Stimulated activated CD4-positive, alpha-beta T cell treated with anti-CD3 and anti-CD28 coated beads, TNF-alpha, amount 100 ng/mL, for 24 hours (primary cell): ENCODE results near the gene ERC2.

ENCODE experiments used
- DNase-seq, 3 experiments: peaks; one replicate each; pipeline ENCODE4 v3.0.0-alpha.2; 2020; ENCODE audit warnings: low read depth in 3 of 3

The ERC2 gene

GRCh38 chr3:55477306-55478303 lies 990.7 kb downstream of the ERC2 start:
- no peak for DNase-seq

GRCh38 chr3:55476515-55476914 lies 991.8 kb downstream of the ERC2 start:
- no peak for DNase-seq

- no peak for DNase-seq
Measured at GRCh38 chr3:55474213-55474632, 994.0 kb downstream of the ERC2 start.

- no peak for DNase-seq
Measured at GRCh38 chr3:55473788-55474187, 994.5 kb downstream of the ERC2 start.

GRCh38 chr3:55471522-55472280 lies 996.6 kb downstream of the ERC2 start:
- no peak for DNase-seq

GRCh38 chr3:55471084-55471483 lies 997.2 kb downstream of the ERC2 start:
- no peak for DNase-seq

DNA sequence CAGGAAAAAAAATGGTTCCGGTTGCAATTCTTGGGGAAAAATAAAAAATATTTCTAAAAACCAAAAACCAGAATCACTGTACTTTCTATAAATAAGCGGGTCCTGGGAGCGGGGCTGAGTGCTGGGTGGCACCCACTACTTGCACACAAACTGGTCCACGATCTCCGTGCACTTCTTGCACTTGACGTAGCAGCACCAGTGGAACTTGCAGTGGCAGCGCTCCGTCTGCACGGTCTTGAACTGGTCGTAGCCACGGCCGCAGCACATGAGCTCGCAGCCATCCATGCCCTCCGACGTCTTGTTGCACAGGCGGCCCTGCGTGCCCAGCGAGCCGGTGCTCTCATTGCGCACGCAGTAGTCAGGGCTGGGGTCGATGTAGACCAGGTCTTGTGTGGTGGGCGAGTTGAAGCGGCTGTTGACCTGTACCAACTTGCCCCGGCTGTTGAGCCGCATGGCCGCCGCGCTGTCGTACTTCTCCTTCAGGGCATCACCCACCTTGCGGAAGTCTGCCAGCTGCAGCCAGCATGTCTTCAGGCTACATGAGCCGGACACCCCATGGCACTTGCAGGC lies 998.2 kb downstream of the ERC2 start:
- no peak for DNase-seq

DNA sequence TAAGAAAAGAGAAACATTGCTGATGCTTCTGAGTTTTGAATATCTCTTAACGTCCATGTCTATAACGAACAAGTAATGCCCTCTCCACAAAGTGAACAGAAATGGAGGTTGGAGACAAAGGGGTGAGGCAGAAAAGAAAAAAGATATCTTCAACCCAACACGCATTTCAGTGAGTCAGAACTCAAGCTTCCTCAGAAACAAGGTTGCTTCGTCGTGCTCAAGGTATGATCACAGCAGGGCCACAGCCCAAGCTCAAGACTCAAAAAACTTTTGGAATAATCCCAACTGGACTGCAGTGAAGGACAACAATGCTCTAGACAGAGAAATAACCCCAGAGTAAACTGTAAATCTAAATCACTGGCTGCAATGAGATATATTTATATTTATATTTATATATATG lies 1000.0 kb downstream of the ERC2 start:
- no peak for DNase-seq

DNA sequence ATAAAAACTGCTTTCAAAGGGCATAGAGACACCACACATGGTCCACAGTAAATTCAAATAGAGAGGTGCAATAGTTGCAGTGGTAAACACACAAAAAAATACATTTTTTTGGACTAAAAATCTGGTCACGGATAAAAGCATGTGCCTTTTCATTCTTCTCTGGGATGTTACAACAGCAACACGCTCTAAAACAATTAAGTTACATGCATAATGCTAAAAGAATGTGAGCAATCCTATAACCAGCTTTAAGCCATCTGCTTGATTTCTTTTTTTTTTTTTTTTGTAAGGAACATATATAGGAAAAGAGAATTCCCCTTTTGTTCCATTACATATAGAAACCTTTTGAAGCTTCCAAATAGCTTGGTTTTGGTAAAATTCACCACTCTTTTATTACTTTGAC lies 1001.2 kb downstream of the ERC2 start:
- DNase-seq, result no peak

DNA sequence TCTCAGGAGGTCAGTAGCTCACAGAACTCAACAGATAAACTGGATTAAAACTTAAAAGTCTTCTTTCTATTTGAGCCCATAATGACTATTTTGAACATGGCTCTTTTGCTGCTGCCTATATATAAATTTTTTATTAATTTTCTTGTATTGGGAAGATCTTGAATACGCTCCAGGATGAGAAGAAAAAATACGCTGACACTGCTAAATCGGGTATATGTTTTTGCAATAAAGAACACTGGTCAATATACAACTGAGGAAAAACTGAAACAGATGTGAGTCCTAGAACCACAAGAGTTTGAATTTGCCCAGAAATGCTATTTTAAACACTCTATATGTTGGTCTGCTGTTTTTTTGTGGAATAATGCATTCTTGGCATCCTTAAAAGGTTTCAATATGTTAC lies 1001.7 kb downstream of the ERC2 start:
- DNase-seq, result no peak

- no peak for DNase-seq
Measured at GRCh38 chr3:55461896-55462295, 1006.4 kb downstream of the ERC2 start.

DNA sequence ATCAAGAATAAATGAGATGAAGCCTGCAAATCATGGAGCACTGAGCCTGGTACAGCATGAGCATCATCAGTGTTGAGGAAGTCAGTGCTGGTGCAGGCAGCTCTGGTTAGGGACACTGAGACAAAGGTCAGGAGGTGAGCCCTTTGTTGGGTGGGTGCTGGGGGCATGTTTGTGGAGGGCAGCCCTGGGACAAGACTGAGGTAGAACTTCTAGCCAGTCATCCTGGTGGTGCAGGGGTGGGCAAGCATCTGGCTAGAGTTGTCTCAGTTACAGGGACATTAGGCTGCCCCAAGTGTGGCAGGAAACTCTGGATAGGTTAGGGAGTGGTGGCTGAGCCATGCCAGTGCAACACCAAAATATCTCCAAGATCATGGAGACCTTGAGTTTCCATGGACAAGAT lies 1008.4 kb downstream of the ERC2 start:
- DNase-seq, result no peak
